Body of pancreas (tissue), 4 donors: ENCODE results near the gene MTX1.

Experiments
- POLR2A ChIP-seq, 3 donors: fragments of 450-650 bp; IDR thresholded peaks; one replicate each; pipeline ENCODE4 v1.6.1; 2016; ENCODE audit warnings: antibody characterized with exemption in 3 of 3, mild to moderate bottlenecking in 2 of 3
- TF ChIP-seq, protein P1 (sequence below), 7 experiments: fragments of 450-650 bp in 4 of 7; fragments of 200-600 bp in 3 of 7; sonication (generic) in 3 of 7; IDR thresholded peaks; one replicate each; pipeline ENCODE4 v1.5.1; 2016 to 2019; ENCODE audit warnings: antibody characterized with exemption in 7 of 7

GRCh38 chr1:155169541-155169940 lies 39.0 kb upstream of the MTX1 start:
- TF ChIP-seq, protein P1, sequence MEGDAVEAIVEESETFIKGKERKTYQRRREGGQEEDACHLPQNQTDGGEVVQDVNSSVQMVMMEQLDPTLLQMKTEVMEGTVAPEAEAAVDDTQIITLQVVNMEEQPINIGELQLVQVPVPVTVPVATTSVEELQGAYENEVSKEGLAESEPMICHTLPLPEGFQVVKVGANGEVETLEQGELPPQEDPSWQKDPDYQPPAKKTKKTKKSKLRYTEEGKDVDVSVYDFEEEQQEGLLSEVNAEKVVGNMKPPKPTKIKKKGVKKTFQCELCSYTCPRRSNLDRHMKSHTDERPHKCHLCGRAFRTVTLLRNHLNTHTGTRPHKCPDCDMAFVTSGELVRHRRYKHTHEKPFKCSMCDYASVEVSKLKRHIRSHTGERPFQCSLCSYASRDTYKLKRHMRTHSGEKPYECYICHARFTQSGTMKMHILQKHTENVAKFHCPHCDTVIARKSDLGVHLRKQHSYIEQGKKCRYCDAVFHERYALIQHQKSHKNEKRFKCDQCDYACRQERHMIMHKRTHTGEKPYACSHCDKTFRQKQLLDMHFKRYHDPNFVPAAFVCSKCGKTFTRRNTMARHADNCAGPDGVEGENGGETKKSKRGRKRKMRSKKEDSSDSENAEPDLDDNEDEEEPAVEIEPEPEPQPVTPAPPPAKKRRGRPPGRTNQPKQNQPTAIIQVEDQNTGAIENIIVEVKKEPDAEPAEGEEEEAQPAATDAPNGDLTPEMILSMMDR (IDR thresholded peaks at IDR 0.05), result no peak
- no peak for TF ChIP-seq POLR2A (IDR thresholded peaks at IDR 0.05)
